Peyer's patch (tissue), 4 donors: ENCODE measurements around the gene E4F1. TPM values are rescaled to one million over a fixed set of nuclear protein-coding genes. Genes with fewer than 3 reads are reported as not detected.

Source experiments
- DNase-seq, 3 donors: peaks; one replicate each; pipeline ENCODE4 v3.0.0-alpha.2; 2017 to 2019
- H3K27ac ChIP-seq, 4 donors: fragments of 200-600 bp; sonication (generic); one replicate each; pipeline ENCODE4 v1.5.1; 2016 to 2019
- H3K27me3 ChIP-seq, 2 donors: fragments of 200-600 bp; sonication (generic); one replicate each; pipeline ENCODE4 v1.5.1; 2019
- H3K36me3 ChIP-seq, 3 donors: fragments of 200-600 bp; sonication (generic); one replicate each; pipeline ENCODE4 v1.5.1; 2016 to 2019
- H3K4me1 ChIP-seq, 4 donors: fragments of 200-600 bp; sonication (generic); one replicate each; pipeline ENCODE4 v1.5.1; 2016 to 2019
- H3K4me3 ChIP-seq, 4 donors: fragments of 200-600 bp; sonication (generic); 1 replicate in 3 of 4; 2 replicates in 1 of 4; pipeline ENCODE4 v1.5.1; 2016 to 2019; ENCODE audit warnings: mild to moderate bottlenecking in 1 of 4
- H3K9me3 ChIP-seq, 4 donors: fragments of 200-600 bp; sonication (generic); one replicate each; pipeline ENCODE4 v1.5.1; 2016 to 2019; ENCODE audit warnings: mild to moderate bottlenecking in 1 of 4
- CTCF ChIP-seq, 6 experiments: fragments of 450-650 bp in 4 of 6; fragments of 200-600 bp in 2 of 6; sonication (generic) in 1 of 6; IDR thresholded peaks; one replicate each; pipeline ENCODE4 v1.5.1; 2017 to 2019; ENCODE audit warnings: antibody characterized with exemption in 6 of 6, mild to moderate bottlenecking in 3 of 6, moderate library complexity in 1 of 6
- POLR2A ChIP-seq, 2 donors: fragments of 450-650 bp; IDR thresholded peaks; one replicate each; pipeline ENCODE4 v1.5.1; 2017; ENCODE audit warnings: antibody characterized with exemption in 2 of 2, mild to moderate bottlenecking in 2 of 2, moderate library complexity in 2 of 2
- total RNA-seq, 4 donors: library from RNA; depleted of rRNA; stranded (reverse); fragments of >200 nt; gene quantifications; one replicate each; pipeline ENCODE4 v1.1.0, GENCODE V29; 2016

The E4F1 gene
- total RNA-seq, 4 donors from 2014 or later = 35.6 to 124 (median 76.2) TPM

GRCh38 chr16:2205104-2205966, 18.1 kb upstream of the E4F1 start, which contains the start of gene MLST8:
TSS of gene MLST8 (plus strand) at chr16:2205454. CDS start at chr16:2206086, 632 bp downstream.
- Histone ChIP-seq H3K27ac (peak within 1 kb of the TSS; percentile 84 to 99 (median 96)), H3K27me3 (no peaks in the 10 kb centered on the region), H3K4me1 (peaks cover 0 to 18% (median 6%) of the 10 kb centered on the region in 4 donors), H3K9me3 (no peaks in the 10 kb centered on the region), H3K4me3 (peak within 1 kb of the TSS; percentile 59 to 98 (median 82)), H3K36me3 (peaks cover 0 to 36% (median 0%) of the 10 kb centered on the region in 3 donors)
- DNase-seq = peak; percentile 81 to 93 (median 92)
- TF ChIP-seq POLR2A (IDR thresholded peaks at IDR 0.05) (peak; percentile 78 to 89), CTCF (IDR thresholded peaks at IDR 0.05) (peak in 4 of 6 experiments; percentile 20 to 35 (median 28))

- H3K4me1 ChIP-seq = peaks cover 0 to 18% (median 6%) of the 10 kb centered on the region in 4 donors
- H3K27me3 ChIP-seq = no peaks in the 10 kb centered on the region
- no peaks in the 10 kb centered on the region for H3K9me3 ChIP-seq
- TF ChIP-seq CTCF (IDR thresholded peaks at IDR 0.05) = no peak
- no peak for TF ChIP-seq POLR2A (IDR thresholded peaks at IDR 0.05)
- no peak for DNase-seq
- H3K36me3 ChIP-seq = peaks cover 0 to 36% (median 0%) of the 10 kb centered on the region in 3 donors
- peak overlapping the region; percentile 84 to 99 (median 96) for H3K27ac ChIP-seq
- peak overlapping the region; percentile 59 to 98 (median 82) for H3K4me3 ChIP-seq
Measured at GRCh38 chr16:2205967-2206313, 17.5 kb upstream of the E4F1 start.

GRCh38 chr16:2206420-2206779, 17.0 kb upstream of the E4F1 start:
- TF ChIP-seq POLR2A (IDR thresholded peaks at IDR 0.05) (no peak), CTCF (IDR thresholded peaks at IDR 0.05) (no peak)
- no peaks in the 10 kb centered on the region for H3K27me3 ChIP-seq
- no peak for DNase-seq
- H3K9me3 ChIP-seq = no peaks in the 10 kb centered on the region
- H3K36me3 ChIP-seq = peaks cover 0 to 36% (median 0%) of the 10 kb centered on the region in 3 donors
- peak overlapping the region; percentile 59 to 98 (median 82) for H3K4me3 ChIP-seq
- peaks cover 0 to 18% (median 6%) of the 10 kb centered on the region in 4 donors for H3K4me1 ChIP-seq
- H3K27ac ChIP-seq = peak overlapping the region in 2 of 4 donors; percentile 98 to 99

GRCh38 chr16:2206780-2207433, 16.5 kb upstream of the E4F1 start:
- H3K4me3 ChIP-seq = no peak overlapping the region
- H3K36me3 ChIP-seq = peaks cover 0 to 36% (median 0%) of the 10 kb centered on the region in 3 donors
- no peaks in the 10 kb centered on the region for H3K27me3 ChIP-seq
- no peak for DNase-seq
- no peak overlapping the region for H3K27ac ChIP-seq
- TF ChIP-seq POLR2A (IDR thresholded peaks at IDR 0.05) (no peak), CTCF (IDR thresholded peaks at IDR 0.05) (no peak)
- H3K4me1 ChIP-seq = peaks cover 0 to 18% (median 6%) of the 10 kb centered on the region in 4 donors
- H3K9me3 ChIP-seq = no peaks in the 10 kb centered on the region

GRCh38 chr16:2207872-2208271, 15.5 kb upstream of the E4F1 start:
- H3K9me3 ChIP-seq = no peaks in the 10 kb centered on the region
- DNase-seq = no peak
- H3K4me3 ChIP-seq = no peak overlapping the region
- H3K27me3 ChIP-seq = no peaks in the 10 kb centered on the region
- H3K27ac ChIP-seq = no peak overlapping the region
- no peak for TF ChIP-seq CTCF (IDR thresholded peaks at IDR 0.05)
- TF ChIP-seq POLR2A (IDR thresholded peaks at IDR 0.05) = no peak
- peaks cover 0 to 36% (median 0%) of the 10 kb centered on the region in 3 donors for H3K36me3 ChIP-seq
- peaks cover 0 to 26% (median 6%) of the 10 kb centered on the region in 4 donors for H3K4me1 ChIP-seq
